GM12801 (cell line): Measurements from ENCODE around the gene CACNA1C.

Experiments used
- TF ChIP-seq, protein P1 (sequence below): IDR thresholded peaks from one replicate; pipeline ENCODE4 v1.5.1; 2011; ENCODE audit warnings: control low read depth; ENCODE audit not compliant: insufficient read length; ENCODE audit errors: extremely low read depth

CACNA1C gene

DNA sequence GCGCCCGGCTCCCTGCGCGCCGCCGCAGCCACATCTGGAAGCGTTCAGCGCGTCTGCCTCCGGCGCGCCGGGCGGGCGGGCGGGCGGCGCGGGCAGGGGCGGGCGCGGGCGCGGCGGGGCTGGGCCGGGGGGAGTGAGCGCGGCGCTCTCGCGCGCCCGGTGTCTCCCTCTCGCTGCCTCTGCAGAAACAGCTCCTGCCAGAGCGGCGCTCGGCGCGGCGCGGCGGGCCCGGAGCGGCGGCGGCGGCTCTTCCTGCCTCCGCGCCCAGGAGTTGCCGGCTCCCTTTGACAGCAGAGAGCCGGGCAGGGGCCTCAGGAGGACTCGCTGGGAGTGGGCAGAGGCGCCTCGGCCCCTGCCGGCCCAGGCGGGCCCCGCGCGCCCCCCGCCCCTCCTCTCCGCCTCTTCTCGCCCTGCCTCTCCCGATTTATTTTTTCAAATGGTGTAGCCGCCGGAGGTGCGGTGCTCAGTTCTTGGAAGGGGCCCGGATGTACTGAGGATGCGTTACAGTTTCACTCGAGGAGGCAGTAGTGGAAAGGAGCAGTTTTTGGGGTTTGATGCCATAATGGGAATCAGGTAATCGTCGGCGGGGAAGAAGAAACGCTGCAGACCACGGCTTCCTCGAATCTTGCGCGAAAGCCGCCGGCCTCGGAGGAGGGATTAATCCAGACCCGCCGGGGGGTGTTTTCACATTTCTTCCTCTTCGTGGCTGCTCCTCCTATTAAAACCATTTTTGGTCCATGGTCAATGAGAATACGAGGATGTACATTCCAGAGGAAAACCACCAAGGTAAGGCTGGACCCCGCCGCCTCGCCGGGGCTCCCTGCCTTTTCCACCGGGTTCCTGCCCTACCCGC, at the start of gene CACNA1C:
Gene CACNA1C, plus strand, starts transcription at position 162 of the 853 bp plus-strand sequence. Its CDS starts 576 bp downstream, at position 738.
- TF ChIP-seq, protein P1, sequence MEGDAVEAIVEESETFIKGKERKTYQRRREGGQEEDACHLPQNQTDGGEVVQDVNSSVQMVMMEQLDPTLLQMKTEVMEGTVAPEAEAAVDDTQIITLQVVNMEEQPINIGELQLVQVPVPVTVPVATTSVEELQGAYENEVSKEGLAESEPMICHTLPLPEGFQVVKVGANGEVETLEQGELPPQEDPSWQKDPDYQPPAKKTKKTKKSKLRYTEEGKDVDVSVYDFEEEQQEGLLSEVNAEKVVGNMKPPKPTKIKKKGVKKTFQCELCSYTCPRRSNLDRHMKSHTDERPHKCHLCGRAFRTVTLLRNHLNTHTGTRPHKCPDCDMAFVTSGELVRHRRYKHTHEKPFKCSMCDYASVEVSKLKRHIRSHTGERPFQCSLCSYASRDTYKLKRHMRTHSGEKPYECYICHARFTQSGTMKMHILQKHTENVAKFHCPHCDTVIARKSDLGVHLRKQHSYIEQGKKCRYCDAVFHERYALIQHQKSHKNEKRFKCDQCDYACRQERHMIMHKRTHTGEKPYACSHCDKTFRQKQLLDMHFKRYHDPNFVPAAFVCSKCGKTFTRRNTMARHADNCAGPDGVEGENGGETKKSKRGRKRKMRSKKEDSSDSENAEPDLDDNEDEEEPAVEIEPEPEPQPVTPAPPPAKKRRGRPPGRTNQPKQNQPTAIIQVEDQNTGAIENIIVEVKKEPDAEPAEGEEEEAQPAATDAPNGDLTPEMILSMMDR: no peak

- TF ChIP-seq, protein P1: no peak
Measured at GRCh38 chr12:2003676-2004112, 49.1 kb upstream of the CACNA1C start.

DNA sequence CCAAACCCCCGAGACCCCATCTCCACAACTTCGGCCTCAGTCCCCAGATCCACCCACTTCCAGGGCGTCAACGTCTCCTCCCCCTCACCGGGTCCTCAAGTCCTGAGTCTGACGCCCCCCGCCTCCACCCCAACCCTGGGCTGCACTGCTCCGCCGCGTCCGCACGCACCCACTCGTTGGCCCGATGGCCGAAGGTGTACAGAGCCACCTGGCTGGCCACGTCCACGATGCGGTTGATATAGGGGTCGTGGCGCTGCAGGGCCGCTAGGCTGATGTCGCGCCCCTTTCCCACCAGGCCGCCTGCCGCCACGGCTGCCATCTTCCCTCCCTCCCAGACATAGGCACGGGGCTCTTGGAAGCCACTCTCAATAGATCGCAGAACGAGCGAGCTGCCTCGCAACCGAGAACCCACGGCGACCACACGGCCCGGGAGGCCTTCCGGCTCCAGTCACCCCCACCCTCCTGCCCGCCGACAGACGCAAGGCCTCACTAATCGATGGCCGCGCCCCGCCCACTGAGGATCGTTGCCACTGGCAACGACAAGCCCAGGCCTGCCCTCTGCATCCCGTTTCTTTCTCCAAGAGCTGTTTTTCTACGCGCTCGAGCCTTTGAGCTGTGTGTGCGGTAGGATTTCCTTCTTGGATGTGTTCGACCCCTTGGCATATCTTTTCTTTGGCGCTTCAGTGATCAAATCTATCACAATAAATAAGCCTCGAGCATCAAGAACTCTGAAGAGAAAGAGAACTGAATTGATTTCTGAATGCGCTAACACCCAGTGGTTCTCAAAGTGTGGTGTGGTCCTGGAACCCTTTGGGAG, 48.5 kb upstream of the CACNA1C start, which contains the start of gene DCP1B:
Gene DCP1B, minus strand, starts transcription at position 345 of the 817 bp plus-strand sequence. Its CDS starts 26 bp downstream, at position 319.
- TF ChIP-seq, protein P1: no peak

- TF ChIP-seq, protein P1: no peak
Measured at GRCh38 chr12:2008677-2009076, 44.1 kb upstream of the CACNA1C start.

DNA sequence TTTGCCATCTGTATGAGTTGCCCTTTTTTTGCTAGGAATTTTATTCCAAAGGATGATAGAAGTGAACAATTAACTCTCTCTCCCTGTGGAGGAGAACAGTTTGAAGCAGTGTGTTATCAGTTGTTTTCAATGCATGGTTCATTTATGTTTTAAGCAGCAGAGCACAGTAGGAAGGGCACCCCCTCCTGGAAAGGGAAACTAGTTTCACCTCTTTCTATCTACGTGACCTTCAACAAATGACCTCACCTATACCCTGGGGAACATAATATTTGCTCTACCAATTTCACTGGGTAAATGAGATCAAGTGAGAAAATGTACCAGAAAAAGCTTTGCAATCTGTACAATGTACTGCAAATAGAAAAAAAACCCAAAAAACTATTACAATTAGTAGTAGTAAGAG, 43.2 kb upstream of the CACNA1C start:
- TF ChIP-seq, protein P1: no peak

DNA sequence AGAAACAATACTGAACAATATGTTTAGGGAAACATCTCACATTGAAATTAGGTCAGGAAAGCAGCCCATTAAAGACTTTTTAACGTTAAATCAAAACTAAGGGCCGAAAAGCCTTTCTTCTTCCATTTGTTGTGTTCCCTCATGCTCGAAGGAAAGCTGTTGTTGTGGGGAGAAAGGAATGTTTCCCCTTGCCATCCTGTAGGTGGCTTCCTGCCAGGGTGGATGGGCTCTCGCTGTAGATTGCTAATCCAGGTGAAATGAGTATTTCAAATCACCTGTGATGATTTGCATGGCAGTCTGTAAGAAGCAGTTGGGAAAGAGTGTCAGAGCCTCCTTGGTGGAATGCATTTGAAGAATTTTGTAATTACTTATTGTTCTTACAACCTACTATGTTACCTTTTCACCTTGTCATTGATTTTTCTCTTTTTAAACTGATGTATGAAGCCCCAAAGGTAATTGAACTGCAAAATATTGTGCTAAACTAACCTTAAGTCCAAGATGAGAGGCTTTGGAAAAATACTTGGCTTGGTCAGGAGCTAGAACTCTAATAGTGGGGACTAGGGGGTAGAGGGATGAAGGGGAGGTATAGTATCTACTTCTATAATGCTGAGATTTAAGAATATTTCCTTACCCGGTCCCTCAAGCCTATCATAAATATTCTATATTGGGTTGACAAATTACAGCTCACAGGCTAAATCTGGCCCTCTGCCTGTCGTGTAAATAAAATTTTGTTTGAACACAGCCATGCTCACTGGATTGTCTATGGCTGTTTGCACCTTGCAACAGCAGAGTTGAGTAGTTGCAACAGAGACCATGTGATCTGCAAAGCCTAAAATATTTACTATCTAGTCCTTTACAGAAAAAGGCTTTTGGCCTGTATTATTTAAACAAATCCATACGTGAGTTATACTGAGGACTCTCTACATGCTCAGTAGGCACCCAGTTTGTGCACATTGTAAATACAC, 40.9 kb upstream of the CACNA1C start:
- TF ChIP-seq, protein P1: no peak
